NCI-H1417 treated with DMSO at 0.1 percent for 48 hours (cell line): ENCODE data around the gene CSDE1.

Experiments
- DNase-seq: peaks from one replicate; lab custom pipeline; 2025; lab: John Stamatoyannopoulos, UW

Gene CSDE1

DNA sequence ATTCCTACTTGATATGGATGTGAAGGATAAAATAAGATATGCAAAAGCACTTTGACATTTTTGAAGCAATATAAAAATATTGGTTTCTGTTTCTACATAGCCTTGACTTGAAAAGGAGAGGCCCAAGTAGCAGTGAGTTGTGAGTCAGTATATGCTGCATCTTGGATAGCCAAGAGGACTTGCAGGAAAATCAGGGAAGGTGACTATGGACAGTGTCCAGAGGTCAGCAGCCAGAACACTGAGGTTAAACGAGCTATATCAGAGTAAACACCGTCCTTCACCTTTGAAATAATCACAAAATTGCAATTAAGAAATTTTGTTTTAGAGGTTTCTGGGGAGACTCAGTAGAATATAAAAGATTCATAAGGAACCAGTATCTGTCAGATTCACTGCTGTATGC is 55.9 kb downstream of the CSDE1 start:
- DNase-seq = no peak

DNA sequence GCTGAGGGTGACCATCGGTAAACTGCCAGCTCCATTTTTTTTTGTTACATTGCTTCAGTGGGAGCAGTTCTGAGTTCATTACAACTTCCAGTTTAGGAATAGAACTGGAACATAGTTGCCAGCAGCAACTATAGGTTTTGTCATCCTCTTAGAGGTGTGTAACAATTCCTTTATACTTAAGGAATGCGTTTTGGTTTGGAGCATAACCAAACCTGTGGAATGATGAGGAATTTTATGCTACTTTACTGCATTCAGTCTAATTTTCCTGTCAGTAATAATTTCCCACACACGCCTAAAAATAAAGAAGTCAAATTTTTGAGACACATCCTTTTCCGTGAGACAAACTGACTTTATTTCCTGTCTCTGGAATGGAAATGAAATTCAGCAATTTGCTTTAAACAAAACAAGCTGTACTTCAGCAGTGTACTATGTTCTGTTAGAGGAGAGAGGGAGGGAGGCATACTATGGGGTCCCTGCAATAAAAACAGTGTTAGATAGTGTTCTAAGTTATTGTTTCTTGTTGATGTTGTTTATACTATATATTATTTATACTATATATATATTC is 57.7 kb downstream of the CSDE1 start:
- DNase-seq = no peak

DNA sequence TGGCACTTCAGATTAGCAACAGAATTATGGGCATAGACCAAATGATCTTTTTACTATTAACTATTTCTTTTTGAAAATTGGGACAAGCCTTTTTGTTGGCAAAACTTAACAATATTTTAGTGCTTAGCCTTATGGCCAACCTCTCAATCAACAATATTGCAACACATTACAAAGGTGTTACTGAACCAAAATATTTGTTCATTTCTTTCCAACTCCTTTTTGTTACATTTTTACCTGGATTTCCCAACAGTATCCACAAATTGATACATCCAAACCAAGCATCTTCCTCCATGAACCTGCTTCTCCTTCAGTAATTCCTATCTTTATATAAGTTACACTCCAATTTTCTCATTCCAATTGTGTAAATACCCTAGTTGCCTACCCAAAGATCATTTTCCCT is 61.0 kb downstream of the CSDE1 start:
- no peak for DNase-seq

DNA sequence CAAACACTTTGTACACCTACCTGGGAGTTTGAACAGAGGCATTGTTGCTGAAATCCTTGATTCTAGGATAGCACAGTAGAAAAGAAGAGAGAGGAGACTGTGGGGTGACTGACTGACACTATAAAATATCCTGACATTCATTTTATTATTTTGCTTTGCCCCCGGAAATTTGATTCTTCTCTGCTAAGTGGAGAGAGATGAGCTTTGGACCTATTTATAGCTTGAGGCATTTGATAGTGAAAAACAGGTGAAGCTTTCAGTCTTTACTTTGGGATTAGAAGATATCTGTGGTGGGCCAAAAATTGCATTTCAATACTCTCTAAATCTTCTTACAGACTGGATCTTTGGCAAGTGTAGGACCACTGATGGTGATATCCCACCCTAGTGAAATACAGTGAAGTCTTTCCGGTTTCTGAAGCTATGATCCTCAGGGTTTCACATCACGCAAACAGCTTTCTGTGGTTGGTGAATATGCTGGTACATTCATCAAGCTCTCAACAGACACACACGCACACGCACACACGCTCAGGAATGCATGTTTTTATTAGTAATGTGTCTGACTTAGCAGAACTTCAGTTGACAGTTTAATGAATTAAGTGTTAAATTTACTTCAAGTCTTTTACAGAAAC is 62.2 kb downstream of the CSDE1 start, which contains the start of gene AMPD1:
Gene AMPD1, minus strand, starts transcription at position 117 of the 629 bp plus-strand sequence. Its CDS starts 75 bp downstream, at position 42.
- DNase-seq = no peak

DNA sequence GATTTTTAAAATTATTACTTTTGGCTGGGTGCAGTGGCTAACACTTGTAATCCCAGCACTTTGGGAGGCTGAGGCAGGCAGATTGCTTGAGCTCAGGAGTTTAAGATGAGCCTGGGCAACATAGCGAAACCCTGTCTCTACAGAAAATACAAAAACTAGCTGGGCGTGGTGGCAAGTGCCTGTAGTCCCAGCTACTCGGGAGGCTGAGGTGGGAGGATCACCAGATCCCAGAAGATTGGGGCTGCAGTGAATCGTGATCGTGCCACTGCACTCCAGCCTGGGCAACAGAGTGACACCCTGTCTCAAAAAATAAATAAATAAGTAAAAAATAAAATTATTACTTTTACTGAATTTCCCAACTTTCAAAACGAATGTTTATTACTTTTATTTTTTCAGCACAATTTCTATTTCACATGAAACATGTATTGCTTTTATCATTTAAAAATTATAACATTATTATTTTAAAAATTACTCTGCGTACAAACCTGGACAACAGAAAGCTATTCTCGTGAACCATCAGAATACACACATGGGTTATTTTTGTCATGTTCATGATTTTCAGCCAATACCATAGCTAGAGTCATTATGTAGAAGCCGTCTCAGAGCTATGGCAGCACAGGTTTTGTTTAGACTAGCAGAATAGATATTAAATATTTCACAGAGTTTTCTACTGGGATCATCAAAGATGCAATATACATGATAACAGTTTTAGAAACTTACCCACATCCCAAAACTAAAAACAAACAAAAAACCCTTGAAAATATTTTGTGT is 63.1 kb downstream of the CSDE1 start:
- DNase-seq = no peak

DNA sequence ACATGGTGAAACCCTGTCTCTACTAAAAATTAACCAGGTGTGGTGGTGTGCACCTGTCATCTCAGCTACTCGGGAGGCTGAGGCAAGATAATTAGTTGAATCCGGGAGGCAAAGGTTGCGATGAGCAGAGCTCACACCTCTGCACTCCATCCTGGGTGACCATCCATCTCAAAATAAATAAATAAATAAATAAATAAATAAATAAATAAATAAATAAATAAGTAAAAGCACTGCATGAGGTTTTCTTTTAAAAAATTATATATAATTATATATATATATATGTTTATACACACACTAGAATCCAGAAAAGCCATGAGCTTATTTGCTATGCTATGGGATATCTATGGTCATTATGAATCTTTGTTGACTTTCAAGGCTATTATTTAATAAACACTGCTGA is 64.8 kb downstream of the CSDE1 start:
- no peak for DNase-seq

DNA sequence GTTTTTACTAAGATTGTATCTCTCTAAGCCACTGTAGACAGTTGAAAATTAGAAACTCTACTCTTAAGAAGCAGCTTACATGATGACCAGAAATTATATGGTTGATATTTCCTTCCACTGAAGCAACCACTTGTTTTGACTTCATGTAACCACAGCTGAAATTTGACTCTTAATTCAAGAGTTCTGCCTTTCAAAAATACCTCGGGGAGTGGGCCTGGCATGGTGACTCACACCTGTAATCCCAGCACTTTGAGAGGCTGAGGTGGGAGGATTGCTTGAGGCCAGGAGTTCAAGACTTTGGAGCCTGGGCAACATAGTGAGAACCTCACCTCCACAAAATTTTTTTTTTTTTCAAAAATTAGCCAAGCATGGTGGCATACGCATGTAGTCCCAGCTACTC is 66.7 kb downstream of the CSDE1 start:
- no peak for DNase-seq

DNA sequence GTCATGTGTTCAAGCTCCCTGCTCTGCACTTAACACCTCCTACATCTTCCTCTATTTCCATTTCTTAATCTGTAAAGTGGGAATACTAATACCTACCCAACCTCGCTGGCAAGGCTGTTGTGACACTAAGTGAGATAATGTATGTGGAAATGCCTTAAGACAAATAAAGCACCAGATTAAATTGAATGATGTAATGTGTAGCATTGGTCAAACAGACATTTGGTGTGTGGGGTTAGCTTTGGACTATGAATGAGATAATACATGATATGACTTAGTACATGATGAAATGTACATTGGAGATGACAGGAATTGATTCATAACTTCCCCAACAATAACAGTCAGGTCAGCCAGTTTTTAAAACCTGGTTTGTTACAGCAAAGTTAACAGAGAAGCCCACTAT is 67.6 kb downstream of the CSDE1 start:
- DNase-seq = no peak

DNA sequence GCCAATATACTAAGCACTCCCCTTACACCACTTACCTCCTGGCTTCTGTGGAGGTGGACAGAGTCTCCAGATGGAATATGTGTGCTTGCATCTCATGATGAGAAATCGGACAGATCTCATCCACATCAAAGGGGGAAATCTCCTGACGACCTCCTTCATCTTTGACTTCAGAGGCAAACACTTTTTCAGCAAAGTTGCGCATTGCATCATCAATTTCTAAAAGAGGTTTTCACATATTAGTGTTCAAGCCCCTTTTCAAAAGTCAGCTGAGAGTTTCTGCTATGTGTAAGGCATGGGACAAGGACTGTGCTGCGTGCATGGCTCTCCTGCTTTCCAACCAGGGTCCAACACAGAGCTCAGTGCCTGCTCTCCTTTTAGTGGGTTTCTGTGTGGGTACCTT is 69.3 kb downstream of the CSDE1 start:
- no peak for DNase-seq

DNA sequence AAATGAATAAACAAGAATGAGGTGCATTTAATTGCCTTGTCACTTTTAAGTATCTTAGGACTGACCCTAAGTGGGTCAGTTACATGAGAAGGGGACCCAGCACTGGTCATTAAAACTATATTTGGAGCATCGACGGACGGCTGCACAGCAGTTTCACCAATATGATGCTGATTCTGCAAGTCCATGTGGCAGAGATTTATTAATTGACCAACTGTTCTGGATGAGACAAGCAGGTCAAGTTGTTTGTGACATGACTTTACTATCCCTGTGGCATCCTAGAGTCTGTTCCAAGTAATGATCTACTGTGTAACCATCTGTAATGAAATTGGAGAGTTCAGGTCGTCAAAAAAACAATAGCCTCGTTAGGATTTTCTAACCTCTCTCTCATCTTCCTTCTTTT is 71.9 kb downstream of the CSDE1 start:
- DNase-seq = no peak

DNA sequence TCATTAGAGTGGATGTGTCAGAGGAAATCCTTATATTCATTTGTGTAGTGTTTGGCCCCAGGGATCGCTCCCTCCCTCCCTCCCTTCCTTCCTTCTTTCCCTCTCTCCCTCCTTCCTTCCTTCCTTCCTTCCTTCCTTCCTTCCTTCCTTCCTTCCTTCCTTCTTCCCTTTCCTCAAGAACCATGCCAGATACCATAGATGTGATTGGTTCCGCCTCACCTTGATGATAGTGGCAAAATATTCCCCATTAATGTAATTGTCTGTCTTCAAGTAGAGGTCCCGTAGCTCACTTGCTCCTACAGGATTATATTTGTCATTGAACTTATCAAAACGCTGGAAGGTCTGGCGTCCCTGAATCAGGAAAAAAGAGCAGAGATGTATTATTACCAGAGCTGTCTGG is 80.1 kb downstream of the CSDE1 start:
- no peak for DNase-seq

DNA sequence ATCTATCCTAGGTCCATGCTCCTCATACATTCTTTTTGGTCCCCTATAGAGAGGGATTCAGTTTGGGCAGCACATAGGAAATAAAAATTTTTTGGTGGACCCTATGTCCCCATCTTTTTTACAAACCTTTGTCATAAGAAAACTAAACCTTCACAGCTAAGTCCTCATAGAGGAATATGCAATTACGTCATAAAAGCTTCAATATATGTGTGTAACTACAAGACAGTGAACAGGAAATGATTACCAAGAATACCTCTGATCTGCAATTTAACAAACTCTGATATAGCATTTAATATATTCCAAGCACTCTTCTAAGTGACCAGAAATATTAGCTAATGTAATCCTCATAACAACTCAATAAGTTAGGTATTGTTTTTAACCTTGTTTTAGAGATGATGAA is 81.7 kb downstream of the CSDE1 start:
- DNase-seq = no peak

DNA sequence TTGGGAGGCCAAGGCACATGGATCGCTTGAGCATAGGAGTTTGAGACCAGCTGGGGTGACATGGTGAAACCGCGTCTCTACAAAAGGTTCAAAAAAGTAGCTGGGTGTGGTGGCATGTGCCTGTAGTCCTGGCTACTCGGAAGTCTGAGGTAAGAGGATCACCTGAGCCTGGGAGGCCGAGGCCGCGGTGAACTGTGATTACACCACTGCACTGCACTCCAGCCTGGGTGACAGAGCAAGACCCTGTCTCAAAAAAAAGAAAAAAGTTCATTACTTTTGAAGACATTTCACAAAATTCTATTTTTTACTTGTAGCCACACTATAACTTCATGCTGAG is 85.9 kb downstream of the CSDE1 start:
- DNase-seq = no peak

DNA sequence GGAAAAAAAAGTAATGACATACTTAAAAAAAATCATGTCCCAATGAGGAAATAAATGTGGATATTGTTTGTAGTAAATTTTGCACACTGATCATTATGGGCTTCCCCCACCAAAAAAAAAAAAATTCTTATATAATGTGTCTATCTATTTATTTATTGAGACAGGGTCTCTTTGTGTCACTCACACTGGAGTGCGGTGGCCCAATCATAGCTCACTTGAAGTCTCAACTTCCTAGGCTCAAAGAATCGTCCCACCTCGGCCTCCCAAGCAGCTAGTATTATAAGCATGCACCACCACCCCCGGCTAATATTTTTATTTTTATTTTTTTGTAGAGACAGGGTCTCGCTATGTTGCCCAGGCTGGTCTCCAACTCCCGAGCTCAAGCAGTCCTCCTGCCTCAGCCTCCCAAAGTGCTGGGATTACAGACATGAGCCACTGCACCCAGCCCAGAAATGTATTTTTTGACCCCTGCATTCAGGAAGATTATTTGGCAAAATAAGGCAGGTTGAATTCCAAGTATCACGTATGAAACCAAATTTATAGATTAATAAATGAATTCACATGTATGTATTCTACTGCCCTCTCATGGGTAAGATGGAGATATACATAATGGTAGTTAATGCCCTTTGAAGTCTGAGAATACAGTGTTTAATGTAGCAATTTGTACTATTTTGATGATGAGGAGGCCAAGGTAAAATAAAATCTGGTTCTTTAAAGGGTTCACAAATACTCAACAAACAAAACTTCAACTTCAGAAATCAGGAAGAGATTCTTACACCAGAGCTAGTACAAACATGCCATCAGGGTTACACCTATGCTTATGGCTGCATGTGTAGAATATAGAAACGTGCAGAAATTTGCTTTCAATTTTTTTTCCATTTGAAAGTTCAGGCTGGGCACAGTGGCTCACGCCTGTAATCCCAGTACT is 86.5 kb downstream of the CSDE1 start:
- no peak for DNase-seq

DNA sequence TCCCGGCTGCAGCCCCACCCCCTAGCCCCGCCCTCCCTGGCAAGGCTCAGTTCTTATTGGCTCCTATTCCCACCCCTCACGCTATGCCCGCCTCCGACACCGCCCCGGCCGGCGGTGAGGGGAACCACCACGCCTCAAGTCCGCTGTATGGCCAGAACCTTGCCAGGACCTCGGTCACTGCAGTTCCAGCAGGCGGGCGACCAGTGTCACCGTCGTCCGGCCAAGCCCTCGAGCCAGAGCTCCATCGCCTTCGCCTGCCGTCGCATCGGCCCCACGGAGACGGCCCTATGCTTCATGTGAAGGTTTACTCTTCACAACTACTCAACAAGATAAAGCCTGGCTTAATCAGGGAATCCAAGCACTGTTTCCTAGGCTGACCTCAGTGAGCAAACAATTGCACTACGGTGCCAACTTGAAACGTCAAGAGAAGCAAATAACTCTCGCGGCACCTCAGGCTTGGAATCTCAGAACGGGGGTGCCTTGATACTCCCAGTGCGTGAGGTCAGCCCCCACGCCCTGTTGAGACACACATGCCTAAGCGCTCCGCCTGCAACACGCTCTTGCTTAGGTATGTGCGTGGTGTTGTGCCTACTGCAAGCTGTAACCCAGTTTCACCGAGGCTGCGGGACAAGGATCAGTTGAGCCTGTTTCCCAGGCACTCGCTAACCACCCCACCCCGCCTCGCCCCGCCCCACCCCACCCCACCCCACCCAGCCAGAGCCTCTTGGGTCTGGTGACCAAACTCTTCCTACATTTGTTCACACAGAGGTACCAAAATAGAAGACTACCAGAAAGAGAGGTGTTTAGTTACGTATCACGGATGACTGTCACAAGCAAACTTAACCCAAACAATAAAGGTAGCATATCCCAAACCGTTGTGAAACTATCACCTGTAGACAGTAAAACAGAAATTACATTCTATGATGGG is 87.4 kb downstream of the CSDE1 start:
- no peak for DNase-seq

DNA sequence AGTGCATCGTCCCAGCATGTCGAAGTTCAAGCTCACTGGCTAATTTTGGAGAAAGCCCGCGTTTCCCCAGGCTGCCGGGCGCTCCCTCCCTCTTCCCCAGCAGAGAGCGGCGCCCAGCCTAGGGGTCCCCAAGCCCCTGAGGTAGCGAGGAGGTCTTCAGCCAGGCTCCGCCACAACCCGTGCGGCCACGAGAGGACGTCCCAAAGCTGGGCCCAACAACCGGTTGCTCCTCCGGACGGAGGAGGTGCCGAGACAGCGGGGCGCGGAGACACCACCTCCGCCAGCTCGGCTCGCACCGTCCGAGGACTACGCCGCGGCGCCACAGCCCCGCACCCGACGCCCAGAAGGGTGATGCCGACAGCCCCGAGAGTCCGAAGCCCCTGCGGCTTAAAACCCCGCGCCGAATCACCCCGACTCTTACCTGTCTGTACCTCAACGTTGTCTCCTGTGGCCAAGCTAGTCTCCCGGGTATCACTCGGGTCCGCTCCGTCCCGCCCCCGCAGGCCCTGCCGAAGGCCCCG is 88.2 kb downstream of the CSDE1 start, which contains the start of gene DENND2C:
Gene DENND2C, minus strand, starts transcription at position 488 of the 521 bp plus-strand sequence. CDS start 44,065 bp downstream, outside the sequence.
- DNase-seq = no peak

DNA sequence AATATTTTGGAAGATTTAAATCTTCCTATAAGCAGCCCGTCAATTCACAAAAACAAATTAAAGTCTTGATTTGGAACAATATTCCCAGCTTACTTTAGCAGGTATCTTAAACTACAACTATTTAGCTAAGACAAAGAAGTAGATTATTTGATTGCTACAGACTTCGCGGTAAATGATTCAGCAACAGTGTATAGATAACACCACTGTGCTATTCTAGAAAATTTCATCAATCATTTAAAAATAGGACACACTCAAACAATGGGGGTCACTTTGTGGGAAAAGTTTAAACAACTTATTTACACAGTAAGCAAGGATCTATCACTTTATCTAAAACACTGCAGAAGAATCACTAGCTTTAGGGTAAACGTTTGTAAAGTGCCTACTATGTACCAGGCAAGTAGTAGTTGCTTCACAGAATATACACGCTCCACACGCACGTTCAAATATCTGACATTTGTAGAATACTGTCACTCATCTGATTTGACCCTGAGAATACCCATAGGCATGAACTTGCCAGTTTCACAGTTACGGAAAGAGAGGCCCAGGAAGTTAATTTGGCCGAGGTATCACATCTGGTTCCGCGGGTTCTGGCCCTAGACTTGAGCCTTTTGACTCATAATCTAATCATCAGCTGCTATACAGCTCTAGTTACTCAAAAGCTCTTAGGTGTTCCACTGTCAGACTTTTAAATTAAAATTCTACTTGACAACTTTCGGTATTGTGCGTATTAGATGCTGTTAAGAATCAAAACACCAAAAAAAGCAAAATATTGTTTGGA is 88.8 kb downstream of the CSDE1 start:
- DNase-seq = no peak

DNA sequence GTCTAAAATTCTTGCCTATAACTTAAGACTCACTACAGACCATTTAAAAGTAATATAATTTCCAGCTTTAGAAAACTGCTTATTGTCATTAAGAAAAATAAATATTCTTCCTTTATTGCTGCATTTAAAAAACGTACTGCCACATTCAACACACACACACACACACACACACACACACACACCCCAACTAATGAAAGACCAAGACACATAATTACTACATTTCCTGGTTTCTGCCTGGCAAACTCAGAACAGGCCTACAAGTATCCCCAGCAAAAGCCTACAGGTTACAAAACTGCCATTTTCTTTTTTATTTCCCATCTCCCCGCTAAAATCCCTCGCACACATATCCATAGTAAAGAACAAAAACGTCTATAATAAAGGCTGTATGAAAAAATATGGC is 89.4 kb downstream of the CSDE1 start:
- DNase-seq = no peak

DNA sequence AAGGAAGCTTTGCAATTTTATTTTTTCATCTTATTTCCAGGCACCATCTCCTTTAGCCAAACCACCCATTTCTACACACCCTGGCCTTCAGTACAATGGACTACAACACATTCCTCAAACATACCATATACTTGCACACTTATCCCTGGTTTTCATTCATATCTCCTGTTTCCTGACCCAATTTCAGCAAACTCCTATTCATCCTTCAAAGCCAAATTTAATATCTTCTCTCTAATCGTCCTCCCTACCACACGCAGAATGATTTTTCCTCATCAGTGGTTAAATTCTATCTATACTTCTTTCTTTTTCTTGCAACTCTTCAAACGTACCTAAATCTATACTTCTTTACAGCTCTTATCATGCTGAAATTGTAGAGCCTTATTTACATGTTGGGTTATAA is 90.8 kb downstream of the CSDE1 start:
- no peak for DNase-seq
